ENCODE measurements around the gene RFC1. TPM values are rescaled to one million over a fixed set of nuclear protein-coding genes. Genes with fewer than 3 reads are reported as not detected.
"Not testable (repeated sequence)": the region's sequence is repeated elsewhere in the genome, so short reads cannot be mapped to it uniquely, and the experiment has no call there.

Gene RFC1
- total and polyA plus RNA-seq, 10 donors: 8.0 to 54.9 (median 41.8) TPM

GRCh38 chr4:39367166-39367565, 1.0 kb upstream of the RFC1 start:
- WGBS, 5 donors: 93 to 98% (median 94%) methylated on average over 6 of the region's 6 CpGs
- H3K27ac ChIP-seq: no peak overlapping the region
- no peak for DNase-seq
- no peaks in the 10 kb centered on the region for H3K36me3 ChIP-seq
- no peak for TF ChIP-seq CTCF (IDR thresholded peaks at IDR 0.05 in 8 of 11, conservative IDR thresholded peaks at IDR 0.05 in 3 of 11)
- TF ChIP-seq POLR2AphosphoS5 (IDR thresholded peaks at IDR 0.05): no peak
- no peak for TF ChIP-seq POLR2A (IDR thresholded peaks at IDR 0.05)
- H3K27me3 ChIP-seq (replicated peaks in 1 of 7): no peaks in the 10 kb centered on the region
- H3K4me3 ChIP-seq: no peak overlapping the region
- intact Hi-C loops (cut with DNase I; ENCODE audit: low total_unique reads): no loop called here
- peaks cover 0 to 21% (median 15%) of the 10 kb centered on the region in 8 donors for H3K9me3 ChIP-seq
- peaks cover 23 to 48% (median 39%) of the 10 kb centered on the region in 6 donors for H3K4me1 ChIP-seq

- Histone ChIP-seq H3K9me3 (peaks cover 0 to 3% (median 0%) of the 10 kb centered on the region in 8 donors), H3K36me3 (peaks cover 0 to 7% (median 2%) of the 10 kb centered on the region in 6 donors), H3K4me3 (peak overlapping the region; percentile 85 to 98 (median 94)), H3K27me3 (replicated peaks in 1 of 7) (no peaks in the 10 kb centered on the region), H3K27ac (peak overlapping the region; percentile 80 to 92 (median 89)), H3K4me1 (peaks cover 23 to 66% (median 49%) of the 10 kb centered on the region in 6 donors)
- no peak for TF ChIP-seq POLR2A (IDR thresholded peaks at IDR 0.05)
- intact Hi-C loops (cut with DNase I; ENCODE audit: low total_unique reads): no loop called here
- DNase-seq: no peak
- 8 to 14% (median 10%) methylated on average over 7 of the region's 7 CpGs for WGBS, 5 donors
Measured at GRCh38 chr4:39365360-39365759, 802 bp downstream of the RFC1 start.

- no peak overlapping the region for H3K4me3 ChIP-seq
- H3K36me3 ChIP-seq: peaks cover 0 to 7% (median 2%) of the 10 kb centered on the region in 6 donors
- H3K9me3 ChIP-seq: no peaks in the 10 kb centered on the region
- TF ChIP-seq POLR2A (IDR thresholded peaks at IDR 0.05) (no peak), POLR2AphosphoS5 (IDR thresholded peaks at IDR 0.05) (no peak), CTCF (IDR thresholded peaks at IDR 0.05 in 8 of 11, conservative IDR thresholded peaks at IDR 0.05 in 3 of 11) (no peak)
- 65 to 73% (median 72%) methylated on average over 4 of the region's 4 CpGs for WGBS, 5 donors
- intact Hi-C loops (cut with DNase I; ENCODE audit: low total_unique reads): no loop called here
- no peak for DNase-seq
- peaks cover 23 to 80% (median 61%) of the 10 kb centered on the region in 6 donors for H3K4me1 ChIP-seq
- no peak overlapping the region for H3K27ac ChIP-seq
- H3K27me3 ChIP-seq (replicated peaks in 1 of 7): no peaks in the 10 kb centered on the region
Measured at GRCh38 chr4:39363773-39364393, 2.3 kb downstream of the RFC1 start.

GRCh38 chr4:39362827-39363226, 3.3 kb downstream of the RFC1 start:
- Histone ChIP-seq H3K9me3 (no peaks in the 10 kb centered on the region), H3K4me3 (no peak overlapping the region), H3K27me3 (replicated peaks in 1 of 7) (no peaks in the 10 kb centered on the region), H3K27ac (peak overlapping the region in 1 of 8 donors; percentile 8), H3K4me1 (peaks cover 23 to 89% (median 69%) of the 10 kb centered on the region in 6 donors), H3K36me3 (peaks cover 0 to 7% (median 2%) of the 10 kb centered on the region in 6 donors)
- WGBS, 5 donors: 68 to 83% (median 77%) methylated on average over 3 of the region's 3 CpGs
- no peak for TF ChIP-seq POLR2AphosphoS5 (IDR thresholded peaks at IDR 0.05)
- no peak for TF ChIP-seq CTCF (IDR thresholded peaks at IDR 0.05 in 8 of 11, conservative IDR thresholded peaks at IDR 0.05 in 3 of 11)
- intact Hi-C loops (cut with DNase I; ENCODE audit: low total_unique reads): no loop called here
- DNase-seq: no peak

- H3K27me3 ChIP-seq (replicated peaks in 1 of 7); H3K36me3 ChIP-seq; H3K9me3 ChIP-seq; DNase-seq; H3K4me3 ChIP-seq; intact Hi-C loops (cut with DNase I; ENCODE audit: low total_unique reads): not testable (repeated sequence)
- WGBS, 5 donors: 59 to 84% (median 65%) methylated on average over 4 of the region's 4 CpGs
- Histone ChIP-seq H3K4me1 (peaks cover 34 to 98% (median 84%) of the 10 kb centered on the region in 6 donors), H3K27ac (peak overlapping the region in 1 of 8 donors; percentile 26)
Measured at GRCh38 chr4:39360611-39361010, 5.6 kb downstream of the RFC1 start.

Data from spleen (tissue), 11 donors.